Erythroblast (primary cell): ENCODE measurements around the gene WDFY2.

ENCODE experiments used
- GATA1 ChIP-seq: IDR thresholded peaks from 2 replicates; pipeline ENCODE4 v1.6.1; 2011; ENCODE audit warnings: low read depth, mild to moderate bottlenecking, control low read depth, low read length, moderate library complexity
- POLR2A ChIP-seq: IDR thresholded peaks from 2 replicates; pipeline ENCODE4 v1.6.1; 2011; ENCODE audit warnings: mild to moderate bottlenecking, low read length

DNA sequence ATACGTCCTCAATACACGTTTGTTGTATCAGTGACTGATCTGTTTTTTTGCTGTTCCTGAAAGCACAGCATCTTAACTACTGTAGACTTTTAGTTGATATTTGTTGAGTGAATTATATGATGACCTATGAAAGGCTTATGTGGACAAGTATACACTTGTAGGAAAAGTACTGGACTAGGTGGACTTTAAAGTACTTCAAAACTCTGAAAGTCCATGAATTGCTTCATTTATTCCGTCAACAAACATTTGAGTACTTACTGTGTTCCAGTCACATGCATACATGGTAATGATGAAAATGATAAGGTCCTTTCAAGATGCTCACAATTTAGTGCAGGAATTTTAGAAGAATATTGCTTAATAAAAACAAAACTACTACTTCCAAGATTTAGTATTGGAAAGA is 3.1 kb downstream of the WDFY2 start:
- TF ChIP-seq POLR2A (no peak), GATA1 (no peak)
